ENCODE measurements around the gene FAM193B. TPM values are rescaled to one million over a fixed set of nuclear protein-coding genes. Genes with fewer than 3 reads are reported as not detected.

Gene FAM193B
- total and polyA plus RNA-seq, 9 of the 15 experiments (the other 6 are each of a cell fraction or from before 2014, with no cell fraction given): 4.4 to 76.4 (median 37.3) TPM

- H3K79me2 ChIP-seq (ENCODE audit: control insufficient read depth, insufficient read depth, low read length): no peaks in the 10 kb centered on the region
- peak overlapping the region in 1 of 2 experiments; percentile 49; a peak in 2 of 4 replicates for H3K9ac ChIP-seq (ENCODE audit: insufficient read depth in 1 of 2, low read depth in 2 of 2, low read length in 2 of 2)
- H3K9me3 ChIP-seq (replicated peaks; ENCODE audit: control insufficient read depth, insufficient read depth, low read depth, low read length): no peaks in the 10 kb centered on the region
- H3K4me1 ChIP-seq (replicated peaks in 1 of 2; ENCODE audit: control insufficient read depth in 2 of 2, insufficient read depth in 2 of 2, low read length in 2 of 2): peaks cover 24 to 39% of the 10 kb centered on the region in 2 experiments
- no TSS peak for BruUV-seq (replicated peaks)
- H3K4me2 ChIP-seq (ENCODE audit: insufficient read depth, low read length): no peak overlapping the region
- peaks cover 91% of the 10 kb centered on the region for H3K36me3 ChIP-seq (ENCODE audit: control insufficient read depth, insufficient read depth, low read length)
- no peak overlapping the region for H3K4me3 ChIP-seq
- ATAC-seq (no peak), DNase-seq (ENCODE audit: extremely low read depth in 1 of 4, low spot score in 3 of 4) (no peak), FAIRE-seq (no peak)
- WGBS (ENCODE audit: insufficient coverage, low coverage, missing lambda C conversion rate): 94% methylated on average over 7 of the region's 10 CpGs
- peaks cover 17% of the 10 kb centered on the region for H4K20me1 ChIP-seq (replicated peaks; ENCODE audit: control insufficient read depth, insufficient read depth, low read length)
- CTCF ChIA-PET (ENCODE audit: low intra/inter-chr PET ratio): no interaction called here
- no peak overlapping the region for H2AFZ ChIP-seq (ENCODE audit: low read depth, low read length)
- POLR2A ChIA-PET: interaction anchor here (0.7 to 4.9 kb wide), 4 partner anchors 12 to 662 kb away, joined by 3 to 28 read pairs (median 8); partner anchors contain the start of gene DDX41
- intact Hi-C loops (cut with micrococcal nuclease) (no loop called here), in situ Hi-C loops (cut with MboI) (no loop called here)
- no peaks in the 10 kb centered on the region for H3K27me3 ChIP-seq (ENCODE audit: control insufficient read depth in 2 of 2, insufficient read depth in 2 of 2, low read length in 2 of 2)
- H3K27ac ChIP-seq (ENCODE audit: extremely low read depth, low read depth, low read length): peak overlapping the region; percentile 9; the same call in 1 of the 3 replicates
- peaks cover 3% of the 10 kb centered on the region for H3K9me1 ChIP-seq (ENCODE audit: control insufficient read depth, insufficient read depth, low read length)
- no peak for TF ChIP-seq HNRNPLL (IDR thresholded peaks at IDR 0.05; ENCODE audit: low read depth, low read length, poor library complexity, severe bottlenecking)
- no peak for TF ChIP-seq CHD1 (IDR thresholded peaks at IDR 0.05; ENCODE audit: low read length)
- no peak for TF ChIP-seq ZSCAN29 (IDR thresholded peaks at IDR 0.05)
- no peak for TF ChIP-seq BRD9 (IDR thresholded peaks at IDR 0.05; ENCODE audit: low read depth, partially characterized antibody)
- no peak for TF ChIP-seq RBM17 (IDR thresholded peaks at IDR 0.05; ENCODE audit: borderline replicate concordance, low read depth, low read length)
- TF ChIP-seq HEY1 (CRISPR knock-in tag; IDR thresholded peaks at IDR 0.05; ENCODE audit: borderline replicate concordance): no peak
- no peak for TF ChIP-seq ZMIZ1 (IDR thresholded peaks at IDR 0.05; ENCODE audit: low read depth in 2 of 2, low read length in 2 of 2)
- TF ChIP-seq TSHZ1 (CRISPR knock-in tag; IDR thresholded peaks at IDR 0.05): no peak
- TF ChIP-seq ZNF507 (tag; conservative IDR thresholded peaks at IDR 0.05): no peak
- no peak for TF ChIP-seq POLR3A (IDR thresholded peaks at IDR 0.05; ENCODE audit: borderline replicate concordance, extremely low read depth, insufficient read depth, insufficient read length)
- TF ChIP-seq ZNF347 (CRISPR knock-in tag; IDR thresholded peaks at IDR 0.05; ENCODE audit: low read depth): no peak
- no peak for TF ChIP-seq POLR2B (IDR thresholded peaks at IDR 0.05; ENCODE audit: low read depth, partially characterized antibody)
- TF ChIP-seq, protein P1, sequence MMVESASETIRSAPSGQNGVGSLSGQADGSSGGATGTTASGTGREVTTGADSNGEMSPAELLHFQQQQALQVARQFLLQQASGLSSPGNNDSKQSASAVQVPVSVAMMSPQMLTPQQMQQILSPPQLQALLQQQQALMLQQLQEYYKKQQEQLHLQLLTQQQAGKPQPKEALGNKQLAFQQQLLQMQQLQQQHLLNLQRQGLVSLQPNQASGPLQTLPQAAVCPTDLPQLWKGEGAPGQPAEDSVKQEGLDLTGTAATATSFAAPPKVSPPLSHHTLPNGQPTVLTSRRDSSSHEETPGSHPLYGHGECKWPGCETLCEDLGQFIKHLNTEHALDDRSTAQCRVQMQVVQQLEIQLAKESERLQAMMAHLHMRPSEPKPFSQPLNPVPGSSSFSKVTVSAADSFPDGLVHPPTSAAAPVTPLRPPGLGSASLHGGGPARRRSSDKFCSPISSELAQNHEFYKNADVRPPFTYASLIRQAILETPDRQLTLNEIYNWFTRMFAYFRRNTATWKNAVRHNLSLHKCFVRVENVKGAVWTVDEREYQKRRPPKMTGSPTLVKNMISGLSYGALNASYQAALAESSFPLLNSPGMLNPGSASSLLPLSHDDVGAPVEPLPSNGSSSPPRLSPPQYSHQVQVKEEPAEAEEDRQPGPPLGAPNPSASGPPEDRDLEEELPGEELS (CRISPR knock-in tag; IDR thresholded peaks at IDR 0.05; ENCODE audit: borderline replicate concordance): no peak
Measured at GRCh38 chr5:177528631-177529030, 25.7 kb downstream of the FAM193B start.

Data from K562 (cell line).